ENCODE results near the gene ASIC4.
A peak's percentile ranks its signal among the peaks of the same experiment; 100 is the strongest.

Gene ASIC4

DNA sequence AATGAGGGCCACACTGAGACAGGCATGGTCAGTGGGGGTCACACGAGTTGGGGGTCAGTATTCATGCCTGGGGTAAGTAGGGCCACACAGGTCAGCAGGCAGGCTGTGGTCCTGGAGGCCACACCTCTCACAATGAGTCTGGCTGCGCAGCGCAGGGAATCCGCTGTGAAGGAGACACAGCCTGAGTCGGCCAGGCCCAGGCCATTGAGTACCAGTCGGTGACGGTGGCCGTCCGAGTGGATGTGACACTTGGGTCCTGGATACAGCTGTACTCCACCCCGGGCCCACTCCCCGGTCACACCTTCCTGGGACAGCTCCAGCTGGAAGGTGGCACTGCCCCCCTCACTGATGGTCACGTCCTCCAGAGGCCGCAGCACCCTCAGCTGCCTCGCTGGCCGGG lies 40.1 kb downstream of the ASIC4 start:
- DNase-seq = no peak

- no peak for DNase-seq
Measured at GRCh38 chr2:219555956-219556355, 41.7 kb downstream of the ASIC4 start.

DNA sequence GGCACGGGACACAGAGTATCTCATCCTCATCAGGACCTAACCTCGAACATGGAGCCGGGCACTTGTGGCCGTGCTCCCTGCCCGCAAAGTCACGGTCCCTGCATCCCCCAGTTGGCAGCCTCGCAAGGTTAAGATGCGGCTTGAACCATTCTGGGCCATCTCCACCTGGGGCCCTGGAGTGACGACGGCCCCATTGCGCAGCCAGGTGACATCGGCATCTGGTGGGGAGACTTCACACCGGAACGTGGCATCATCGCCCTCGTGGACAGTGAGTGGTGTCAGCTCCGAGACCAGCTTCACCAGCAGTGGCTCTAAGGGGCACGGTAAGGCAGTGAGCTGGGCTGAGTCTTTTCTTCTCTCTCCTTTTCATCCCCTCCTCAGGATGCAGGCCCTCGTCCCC lies 42.1 kb downstream of the ASIC4 start:
- DNase-seq = no peak

- DNase-seq = no peak
Measured at GRCh38 chr2:219557320-219557719, 43.0 kb downstream of the ASIC4 start.

DNA sequence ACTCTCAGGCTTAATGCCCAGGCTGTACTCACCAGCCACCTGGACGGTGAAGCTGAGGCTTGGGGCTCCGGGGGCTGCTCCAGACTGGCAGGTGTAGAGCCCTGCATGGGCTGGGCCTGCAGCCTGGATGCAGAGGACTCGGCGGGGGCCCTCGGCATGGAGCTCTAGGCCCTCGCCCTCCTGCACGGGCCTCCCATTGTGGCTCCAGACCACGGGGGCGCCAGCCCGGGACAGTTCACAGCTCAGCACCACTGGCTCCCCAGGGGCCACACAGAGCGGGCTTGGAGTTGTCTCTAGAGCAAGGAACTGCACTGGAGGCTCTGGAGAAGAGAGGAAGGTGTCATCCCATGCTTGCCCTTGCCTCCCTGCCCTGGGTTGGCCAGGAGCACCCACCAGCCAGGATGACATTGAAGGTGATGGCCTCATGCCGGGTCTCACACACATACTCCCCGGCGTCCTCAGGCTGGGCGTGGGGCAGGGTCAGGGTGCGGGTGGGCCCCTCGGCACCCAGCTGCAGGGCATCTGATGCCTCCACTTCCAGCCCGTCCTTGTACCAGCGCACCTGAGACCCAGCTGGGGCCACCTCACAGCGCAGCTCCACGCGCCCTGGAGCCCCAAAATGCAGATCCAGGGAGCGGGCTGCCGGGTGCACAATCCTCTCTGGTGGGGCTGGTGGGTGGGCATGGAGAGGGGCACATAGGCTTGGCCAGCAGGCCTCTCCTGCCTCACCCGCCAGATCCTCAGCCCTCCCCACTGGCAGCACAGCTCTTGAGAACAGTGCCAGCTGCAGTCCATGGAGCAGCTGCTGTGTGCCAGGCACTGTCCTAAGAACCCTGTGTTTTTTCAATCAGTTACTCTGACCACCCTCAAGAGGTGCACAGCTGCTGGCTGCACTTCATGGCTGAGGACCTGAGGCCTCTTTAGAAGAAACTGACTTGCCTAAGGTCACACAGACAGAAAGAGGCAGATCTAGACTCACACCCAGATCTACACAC lies 43.8 kb downstream of the ASIC4 start:
- no peak for DNase-seq

DNA sequence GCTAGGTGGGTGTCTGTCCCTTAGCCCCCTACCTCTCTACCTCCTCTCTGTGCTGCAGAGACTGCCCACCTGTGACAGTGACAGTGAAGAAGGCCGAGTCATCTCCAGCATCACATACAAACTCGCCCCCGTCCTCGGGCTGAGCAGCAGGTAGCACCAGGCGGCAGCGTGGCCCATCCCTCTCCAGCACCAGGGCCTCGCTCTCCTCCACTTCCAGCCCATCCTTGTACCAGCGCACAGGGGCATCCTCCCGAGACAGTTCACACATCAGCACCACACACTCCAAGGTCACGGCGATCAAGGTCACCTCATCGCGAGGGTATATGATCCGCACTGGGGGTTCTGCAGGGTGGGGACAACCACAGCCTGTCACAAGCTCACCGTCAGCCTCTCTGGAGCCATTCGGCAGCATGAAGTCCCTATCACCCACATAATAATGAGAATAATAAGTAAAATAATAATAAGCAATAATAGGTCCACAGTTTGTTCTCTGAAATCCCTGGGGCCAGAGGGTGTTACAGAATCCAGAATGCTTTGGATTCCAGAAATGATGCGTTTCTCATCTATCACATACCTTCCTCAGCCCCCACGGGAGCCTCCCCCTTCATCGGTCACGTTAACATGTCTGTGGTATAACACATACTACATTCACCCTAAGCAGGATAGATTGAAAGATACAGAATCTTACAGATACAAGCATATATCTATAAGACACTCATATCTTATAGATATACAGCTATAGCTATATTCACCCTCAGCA lies 45.1 kb downstream of the ASIC4 start:
- no peak for DNase-seq

DNA sequence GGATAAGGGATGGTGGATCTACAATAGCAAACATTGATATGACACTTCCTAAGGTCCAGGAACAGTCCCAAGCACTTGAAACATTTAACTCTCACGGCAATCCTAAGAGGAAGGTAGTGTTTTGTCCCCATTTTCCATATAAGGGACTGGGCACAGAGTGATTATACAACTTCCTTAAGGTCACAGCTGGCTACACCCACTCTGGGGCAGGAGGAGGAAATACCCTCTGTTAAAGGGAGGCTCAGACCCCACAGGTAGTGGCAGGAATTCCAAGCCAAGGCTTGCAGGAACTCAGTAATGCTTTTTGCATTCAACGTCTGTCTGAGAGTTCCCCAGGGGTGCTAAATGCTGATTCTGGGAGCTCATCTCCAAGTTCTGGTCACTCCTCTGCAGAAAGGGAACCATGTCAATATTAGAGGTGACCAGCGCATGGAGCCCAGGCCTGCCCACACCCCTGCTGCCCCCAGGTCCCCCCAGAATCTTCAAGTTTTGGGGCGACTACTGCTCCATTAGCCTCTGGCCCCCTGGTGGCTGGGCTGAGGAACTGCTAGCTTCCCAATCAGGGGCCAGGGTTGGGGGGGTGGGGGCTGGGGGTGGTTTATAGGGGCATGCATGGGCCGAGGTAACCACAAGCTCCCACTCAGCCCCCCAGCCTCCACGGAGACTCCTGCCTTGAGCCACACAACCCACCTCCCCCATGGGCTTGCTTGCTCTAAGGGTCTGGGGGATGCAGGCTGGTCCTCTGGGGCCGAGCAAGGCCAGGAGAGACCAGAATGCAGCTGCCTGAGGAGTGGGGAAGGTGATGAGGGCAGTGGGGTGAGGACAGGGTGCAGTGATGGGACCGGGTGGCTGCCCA lies 46.0 kb downstream of the ASIC4 start:
- DNase-seq = peak in 1 of 2 donors; percentile 24

GRCh38 chr2:219560893-219561178 lies 46.6 kb downstream of the ASIC4 start:
- DNase-seq = no peak

DNA sequence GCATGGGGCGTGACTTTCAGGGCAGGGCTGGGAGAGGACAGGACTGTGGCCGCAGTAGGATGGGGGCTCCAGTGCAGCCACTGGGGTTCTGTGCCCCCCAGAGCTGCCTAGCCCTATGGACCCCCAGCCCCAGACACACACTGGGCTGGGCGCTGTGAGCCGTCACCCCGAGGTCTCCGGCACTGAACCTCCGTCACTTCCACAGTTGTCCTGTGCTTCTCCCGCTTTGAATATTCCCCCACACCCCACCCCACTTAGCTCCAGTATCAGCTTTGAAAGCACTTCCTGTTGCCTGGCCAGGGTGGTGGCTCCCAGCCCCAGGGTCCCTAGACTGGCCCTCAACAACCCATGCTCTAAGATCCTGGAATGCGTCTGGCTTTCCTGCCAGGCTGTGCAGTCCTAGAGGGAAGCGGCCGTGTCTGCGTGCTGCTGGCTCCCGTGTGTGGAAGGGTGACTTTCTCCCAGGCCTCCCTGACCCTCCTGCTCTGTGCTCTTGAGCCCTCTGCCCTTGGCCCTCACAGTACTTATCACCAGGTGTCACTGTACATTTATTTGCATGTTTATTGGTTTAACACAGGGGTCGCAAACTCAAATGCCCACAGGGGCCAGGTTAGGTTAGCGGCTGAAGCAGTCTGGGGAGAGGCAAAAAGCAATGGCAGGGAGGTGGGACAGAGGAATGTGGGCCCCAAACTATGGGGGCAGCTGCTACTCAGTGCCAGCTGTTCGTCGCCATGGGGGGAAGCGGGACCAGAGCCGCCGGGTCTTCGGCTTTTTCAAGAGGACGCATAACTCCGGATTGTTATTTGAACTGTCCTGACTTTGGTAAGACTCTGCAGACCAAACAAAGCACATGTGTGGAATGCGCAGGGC lies 47.1 kb downstream of the ASIC4 start:
- no peak for DNase-seq

DNA sequence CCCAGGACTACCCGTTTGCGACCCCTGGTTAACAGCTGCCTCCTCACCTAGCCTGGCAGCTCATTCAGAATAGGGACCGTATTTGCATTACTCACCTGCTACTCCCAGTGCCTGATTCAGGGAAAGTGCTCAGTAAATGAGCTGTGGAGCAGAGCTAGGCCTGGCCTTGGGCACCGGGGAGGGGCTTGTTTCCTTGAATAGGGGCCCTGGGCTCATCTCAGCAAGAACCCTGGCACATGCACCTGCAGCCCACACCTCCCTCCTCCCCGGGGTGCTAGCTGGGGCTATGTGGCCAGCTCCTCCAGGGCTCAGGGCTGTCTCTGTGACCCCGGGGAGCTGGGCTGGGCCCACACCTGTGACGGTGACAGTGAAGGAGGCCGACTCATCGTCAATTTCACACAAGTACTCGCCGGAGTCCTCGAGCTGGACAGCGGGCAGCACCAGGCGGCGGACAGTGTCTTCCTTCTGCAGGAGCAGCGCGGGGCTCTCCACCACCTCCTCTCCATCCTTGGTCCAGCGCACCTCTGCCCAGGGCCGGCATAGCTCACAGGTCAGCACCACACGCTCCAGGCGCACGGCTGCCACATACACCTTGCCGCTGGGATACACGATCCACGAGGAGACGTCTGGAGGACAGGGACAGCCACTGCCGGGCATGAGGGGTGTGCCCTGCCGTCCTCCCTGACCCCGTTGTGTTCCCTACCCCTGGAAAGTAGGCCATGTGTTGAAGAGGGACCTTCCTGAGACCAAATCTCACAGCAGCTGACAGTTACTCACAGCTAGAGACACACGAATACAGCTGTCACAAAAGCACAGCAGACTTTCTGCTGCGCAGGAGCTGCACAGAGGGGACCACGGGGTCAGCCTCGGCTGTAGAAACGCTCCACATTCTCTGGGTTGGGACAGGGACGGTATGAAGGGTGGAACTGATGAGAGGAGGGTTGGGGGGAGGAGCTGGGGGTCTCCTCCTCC lies 48.1 kb downstream of the ASIC4 start:
- DNase-seq = no peak

DNA sequence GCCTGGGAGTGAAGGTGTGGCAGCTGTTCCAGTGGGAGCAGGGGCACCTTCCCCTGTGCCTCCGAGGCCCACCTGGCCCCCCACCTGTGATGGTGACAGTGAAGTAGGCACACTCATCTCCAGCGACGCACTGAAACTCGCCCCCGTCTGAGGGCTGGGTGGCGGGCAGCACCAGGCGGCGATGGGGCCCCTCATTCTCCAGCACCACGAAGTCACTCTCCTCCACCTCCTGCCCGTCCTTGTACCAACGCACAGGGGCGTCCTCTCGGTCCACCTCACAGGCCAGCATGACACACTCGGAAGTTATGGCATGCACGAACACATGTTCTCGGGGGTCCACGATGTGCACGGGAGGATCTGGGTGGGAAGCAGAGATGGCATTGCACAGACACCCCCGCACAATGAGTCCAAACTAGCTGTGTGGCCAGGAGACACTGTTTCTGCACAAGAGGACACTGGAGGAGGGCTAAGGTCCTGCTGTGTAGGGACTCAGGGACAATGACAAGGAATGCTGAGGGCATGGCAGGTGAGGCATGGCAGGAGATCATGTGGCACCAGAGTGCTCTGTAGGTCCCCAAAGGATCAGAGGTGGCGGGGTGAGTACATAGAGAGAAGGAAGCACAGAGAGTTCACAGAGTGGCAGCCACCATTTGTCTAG lies 49.1 kb downstream of the ASIC4 start:
- DNase-seq = no peak

- no peak for DNase-seq
Measured at GRCh38 chr2:219565130-219566080, 51.1 kb downstream of the ASIC4 start.

- DNase-seq = no peak
Measured at GRCh38 chr2:219566640-219567039, 52.4 kb downstream of the ASIC4 start.

DNA sequence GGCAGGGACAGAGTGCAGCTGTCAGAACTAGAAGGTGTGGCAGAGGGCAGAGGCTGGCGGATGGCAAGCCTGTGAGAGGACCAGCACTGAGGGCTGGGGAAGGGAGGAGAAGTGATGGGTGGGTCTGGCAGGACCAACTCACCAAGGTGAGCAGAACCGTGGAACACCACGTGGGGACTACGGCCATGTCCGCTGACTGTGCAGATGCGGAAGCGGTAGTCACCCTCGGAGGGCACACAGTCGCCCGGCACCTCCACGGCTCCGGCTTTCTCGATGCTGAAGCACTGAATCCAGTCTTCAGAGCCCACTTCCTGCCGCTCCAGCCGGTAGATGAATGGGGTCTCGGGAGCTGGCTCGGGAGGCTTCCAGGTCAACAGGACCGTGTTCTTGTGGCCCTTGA lies 52.8 kb downstream of the ASIC4 start:
- DNase-seq = no peak

GRCh38 chr2:219567791-219568361 lies 53.6 kb downstream of the ASIC4 start:
- no peak for DNase-seq

DNA sequence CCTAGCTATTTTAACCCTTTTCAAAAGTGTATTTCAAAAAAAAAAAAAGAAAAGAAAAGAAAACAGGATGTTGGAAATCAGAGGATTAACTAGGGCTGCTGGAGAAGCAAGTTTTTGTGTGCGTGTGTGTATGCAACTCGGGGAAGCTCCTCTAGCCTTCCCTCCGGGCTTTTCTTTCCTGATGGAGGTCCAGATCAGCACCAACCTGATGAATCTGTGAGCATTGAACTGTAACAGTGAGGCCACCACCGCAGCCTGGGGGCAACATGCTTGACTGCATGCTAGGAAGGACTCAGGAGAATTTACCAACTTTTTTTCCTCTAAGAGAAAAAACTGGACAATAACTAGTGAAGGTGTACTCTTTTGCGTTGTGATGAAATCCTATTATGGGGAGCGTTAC lies 54.8 kb downstream of the ASIC4 start:
- no peak for DNase-seq

DNA sequence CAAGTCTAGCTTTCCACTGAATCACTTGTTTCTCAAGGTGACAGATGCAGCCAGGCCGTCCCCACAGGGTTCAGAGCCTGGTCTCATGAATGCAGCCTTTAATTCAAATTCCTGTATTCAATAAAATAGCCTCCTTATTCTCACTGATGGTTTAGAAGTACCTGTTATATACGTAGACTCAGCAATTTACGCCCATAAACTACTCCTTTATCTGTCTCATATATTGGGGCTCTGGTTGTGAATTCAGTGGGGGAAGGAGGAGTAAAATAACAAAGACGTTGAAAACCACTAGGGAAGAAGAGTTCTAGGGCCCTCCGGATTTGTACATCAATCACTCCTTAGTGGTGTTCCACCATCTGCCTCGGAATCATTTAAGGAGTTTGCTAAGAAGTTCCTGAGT lies 55.4 kb downstream of the ASIC4 start:
- no peak for DNase-seq

DNA sequence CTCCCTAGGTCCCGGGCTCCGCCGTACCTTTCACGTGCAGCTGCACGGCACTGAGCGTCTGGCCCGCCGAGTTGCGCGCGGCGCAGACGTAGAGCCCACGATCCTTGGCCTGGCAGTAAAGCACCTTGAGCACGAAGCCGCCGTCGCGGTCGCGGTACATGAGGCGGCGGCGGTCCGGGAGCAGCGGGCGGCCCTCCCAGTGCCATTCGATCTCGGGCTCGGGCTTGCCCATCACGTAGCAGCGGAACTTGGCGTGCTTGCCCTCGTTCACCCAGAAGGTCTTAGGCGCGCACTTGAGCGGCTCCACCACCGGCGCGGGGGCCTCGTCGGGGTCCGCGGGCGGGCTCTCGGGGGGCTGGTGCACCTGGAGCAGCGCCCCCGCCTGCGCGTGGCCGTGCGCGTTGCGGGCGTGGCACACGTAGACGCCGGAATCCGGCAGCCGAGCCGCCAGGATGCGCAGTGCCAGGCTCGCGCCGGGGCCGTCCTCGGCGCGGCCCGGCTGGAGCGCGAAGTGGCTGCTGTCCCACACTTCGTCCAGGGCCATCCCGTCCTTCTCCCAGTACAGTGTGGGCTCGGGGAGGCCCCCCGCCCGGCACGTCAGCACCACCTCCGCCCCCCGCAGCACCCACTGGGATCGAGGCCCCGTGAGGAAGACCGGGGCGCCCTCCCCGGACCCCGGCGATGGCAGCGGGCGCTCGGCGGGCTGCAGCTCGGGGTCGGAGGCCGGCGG lies 56.1 kb downstream of the ASIC4 start:
- no peak for DNase-seq

All from inflammatory macrophage (primary cell).